Vagina (tissue), 2 donors: ENCODE data around the gene PAPPA. TPM values are rescaled to one million over a fixed set of nuclear protein-coding genes. Genes with fewer than 3 reads are reported as not detected.
A peak's percentile ranks its signal among the peaks of the same experiment; 100 is the strongest.

ENCODE experiments used
- DNase-seq, 2 donors: peaks; one replicate each; pipeline ENCODE4 v3.0.0-alpha.2; 2017; ENCODE audit errors: extremely low spot score in 2 of 2
- H3K27ac ChIP-seq: fragments of 200-600 bp; sonication (generic); one replicate; pipeline ENCODE4 v1.5.1; 2019
- H3K27me3 ChIP-seq: fragments of 200-600 bp; sonication (generic); one replicate; pipeline ENCODE4 v1.5.1; 2019
- H3K36me3 ChIP-seq, 2 donors: fragments of 200-600 bp; sonication (generic); one replicate each; pipeline ENCODE4 v1.5.1; 2017 to 2019
- H3K4me1 ChIP-seq: fragments of 200-600 bp; sonication (generic); one replicate; pipeline ENCODE4 v1.5.1; 2019
- H3K4me3 ChIP-seq, 2 donors: fragments of 200-600 bp; sonication (generic); 1 replicate in 1 of 2; 2 replicates in 1 of 2; pipeline ENCODE4 v1.5.1; 2016 to 2019
- H3K9me3 ChIP-seq: fragments of 200-600 bp; sonication (generic); one replicate; pipeline ENCODE4 v1.5.1; 2019
- POLR2A ChIP-seq, 2 donors: fragments of 450-650 bp; IDR thresholded peaks; one replicate each; pipeline ENCODE4 v1.6.1; 2017; ENCODE audit warnings: antibody characterized with exemption in 2 of 2, mild to moderate bottlenecking in 2 of 2, moderate library complexity in 2 of 2
- POLR2AphosphoS5 ChIP-seq, 2 donors: sonication (generic); formaldehyde crosslinking; IDR thresholded peaks; one replicate each; pipeline ENCODE4 v1.9.0; 2017; ENCODE audit warnings: antibody characterized with exemption in 2 of 2, mild to moderate bottlenecking in 2 of 2, low read depth in 1 of 2; ENCODE audit not compliant: insufficient read depth in 1 of 2
- intact Hi-C: fragments of 100-400 bp; cut with DNase I; formaldehyde crosslinking; loops from one replicate; pipeline ENCODE4 v1.15.1; 2023
- total RNA-seq: library from RNA; depleted of rRNA; stranded (reverse); fragments of >200 nt; gene quantifications from one replicate; pipeline ENCODE4 v1.2.3, GENCODE V29; 2016
- TF ChIP-seq, protein P1 (sequence below), 3 experiments: fragments of 450-650 bp in 2 of 3; fragments of 200-600 bp in 1 of 3; sonication (generic) in 1 of 3; IDR thresholded peaks; one replicate each; pipeline ENCODE4 v1.5.1; 2017 to 2019; ENCODE audit warnings: antibody characterized with exemption in 3 of 3, mild to moderate bottlenecking in 2 of 3, moderate library complexity in 2 of 3

PAPPA gene
- total RNA-seq, 1 donor from 2014 or later = 4.4 TPM

- TF ChIP-seq, protein P1, sequence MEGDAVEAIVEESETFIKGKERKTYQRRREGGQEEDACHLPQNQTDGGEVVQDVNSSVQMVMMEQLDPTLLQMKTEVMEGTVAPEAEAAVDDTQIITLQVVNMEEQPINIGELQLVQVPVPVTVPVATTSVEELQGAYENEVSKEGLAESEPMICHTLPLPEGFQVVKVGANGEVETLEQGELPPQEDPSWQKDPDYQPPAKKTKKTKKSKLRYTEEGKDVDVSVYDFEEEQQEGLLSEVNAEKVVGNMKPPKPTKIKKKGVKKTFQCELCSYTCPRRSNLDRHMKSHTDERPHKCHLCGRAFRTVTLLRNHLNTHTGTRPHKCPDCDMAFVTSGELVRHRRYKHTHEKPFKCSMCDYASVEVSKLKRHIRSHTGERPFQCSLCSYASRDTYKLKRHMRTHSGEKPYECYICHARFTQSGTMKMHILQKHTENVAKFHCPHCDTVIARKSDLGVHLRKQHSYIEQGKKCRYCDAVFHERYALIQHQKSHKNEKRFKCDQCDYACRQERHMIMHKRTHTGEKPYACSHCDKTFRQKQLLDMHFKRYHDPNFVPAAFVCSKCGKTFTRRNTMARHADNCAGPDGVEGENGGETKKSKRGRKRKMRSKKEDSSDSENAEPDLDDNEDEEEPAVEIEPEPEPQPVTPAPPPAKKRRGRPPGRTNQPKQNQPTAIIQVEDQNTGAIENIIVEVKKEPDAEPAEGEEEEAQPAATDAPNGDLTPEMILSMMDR (IDR thresholded peaks at IDR 0.05) = no peak
- no peak for TF ChIP-seq POLR2A (IDR thresholded peaks at IDR 0.05)
- no peaks in the 10 kb centered on the region for H3K9me3 ChIP-seq
- H3K27ac ChIP-seq = peak overlapping the region; percentile 5
- no peaks in the 10 kb centered on the region for H3K4me1 ChIP-seq
- H3K36me3 ChIP-seq = no peaks in the 10 kb centered on the region
- no peak for DNase-seq
- H3K27me3 ChIP-seq = no peaks in the 10 kb centered on the region
- H3K4me3 ChIP-seq = no peak overlapping the region
- intact Hi-C loops = no loop called here
These were observed 174.3 kb downstream of the PAPPA start for GRCh38 chr9:116327701-116328405.

DNA sequence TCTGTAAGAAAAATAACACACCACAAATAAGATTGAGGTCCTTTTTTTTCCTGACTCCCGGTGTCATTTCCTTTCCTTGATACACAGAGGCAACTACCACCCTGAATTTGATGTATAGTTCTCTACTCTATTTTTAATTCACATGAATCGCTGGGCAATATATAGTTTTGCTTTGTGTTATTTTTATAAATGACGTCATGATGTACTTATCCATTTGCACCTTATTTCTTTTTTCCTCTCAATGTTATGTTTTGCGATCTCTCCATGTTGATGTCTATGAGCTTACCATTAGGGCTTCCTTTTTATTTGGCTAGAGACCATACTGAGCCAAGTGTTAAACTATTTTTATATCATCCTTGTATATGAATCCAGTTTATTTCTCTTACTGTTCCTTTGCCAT, 175.9 kb downstream of the PAPPA start:
- Histone ChIP-seq H3K9me3 (no peaks in the 10 kb centered on the region), H3K4me1 (no peaks in the 10 kb centered on the region), H3K27ac (no peak overlapping the region), H3K4me3 (no peak overlapping the region), H3K36me3 (no peaks in the 10 kb centered on the region), H3K27me3 (no peaks in the 10 kb centered on the region)
- no peak for DNase-seq
- intact Hi-C loops = no loop called here
- TF ChIP-seq POLR2AphosphoS5 (IDR thresholded peaks at IDR 0.05; ENCODE audit: insufficient read depth in 1 of 2, low read depth in 1 of 2) (no peak), POLR2A (IDR thresholded peaks at IDR 0.05) (no peak)
- TF ChIP-seq, protein P1 (IDR thresholded peaks at IDR 0.05) = no peak

GRCh38 chr9:116331241-116331640, 177.7 kb downstream of the PAPPA start:
- TF ChIP-seq POLR2A (IDR thresholded peaks at IDR 0.05) (no peak), POLR2AphosphoS5 (IDR thresholded peaks at IDR 0.05; ENCODE audit: insufficient read depth in 1 of 2, low read depth in 1 of 2) (no peak)
- TF ChIP-seq, protein P1 (IDR thresholded peaks at IDR 0.05) = no peak
- DNase-seq = no peak
- Histone ChIP-seq H3K27ac (no peak overlapping the region), H3K4me3 (no peak overlapping the region), H3K27me3 (no peaks in the 10 kb centered on the region), H3K4me1 (no peaks in the 10 kb centered on the region), H3K36me3 (peaks cover 0 to 5% of the 10 kb centered on the region in 2 donors), H3K9me3 (no peaks in the 10 kb centered on the region)
- intact Hi-C loops = no loop called here

DNA sequence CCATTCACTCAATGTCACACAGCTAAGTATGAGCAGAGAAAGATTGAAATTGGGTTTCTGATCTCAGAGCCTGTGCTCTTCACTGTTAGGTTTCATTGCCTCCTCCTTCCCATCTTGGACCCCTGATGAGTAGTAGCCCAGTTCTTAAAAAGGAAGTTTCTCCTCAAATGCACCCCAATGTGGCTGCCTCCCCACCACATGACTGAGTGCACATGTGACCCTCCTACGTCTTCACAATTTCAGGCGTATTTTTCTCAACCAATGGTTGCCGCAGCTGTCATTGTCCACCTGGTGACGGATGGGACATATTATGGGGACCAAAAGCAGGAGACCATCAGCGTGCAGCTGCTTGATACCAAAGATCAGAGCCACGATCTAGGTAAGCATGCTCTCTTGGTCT, 178.5 kb downstream of the PAPPA start:
- no peaks in the 10 kb centered on the region for H3K27me3 ChIP-seq
- no peaks in the 10 kb centered on the region for H3K4me1 ChIP-seq
- no peak for TF ChIP-seq POLR2AphosphoS5 (IDR thresholded peaks at IDR 0.05; ENCODE audit: insufficient read depth in 1 of 2, low read depth in 1 of 2)
- no peak for TF ChIP-seq POLR2A (IDR thresholded peaks at IDR 0.05)
- TF ChIP-seq, protein P1 (IDR thresholded peaks at IDR 0.05) = no peak
- H3K9me3 ChIP-seq = no peaks in the 10 kb centered on the region
- no peak overlapping the region for H3K27ac ChIP-seq
- H3K36me3 ChIP-seq = peaks cover 0 to 5% of the 10 kb centered on the region in 2 donors
- no peak for DNase-seq
- intact Hi-C loops = no loop called here
- H3K4me3 ChIP-seq = no peak overlapping the region

- no peaks in the 10 kb centered on the region for H3K27me3 ChIP-seq
- TF ChIP-seq POLR2A (IDR thresholded peaks at IDR 0.05) = no peak
- TF ChIP-seq, protein P1 (IDR thresholded peaks at IDR 0.05) = no peak
- intact Hi-C loops = no loop called here
- no peak overlapping the region for H3K4me3 ChIP-seq
- H3K9me3 ChIP-seq = no peaks in the 10 kb centered on the region
- DNase-seq = no peak
- H3K27ac ChIP-seq = no peak overlapping the region
- H3K36me3 ChIP-seq = peaks cover 0 to 5% of the 10 kb centered on the region in 2 donors
- H3K4me1 ChIP-seq = no peaks in the 10 kb centered on the region
These were observed 179.7 kb downstream of the PAPPA start for GRCh38 chr9:116333254-116333653.
